ES-I3 (cell line): Measurements from ENCODE around the gene PDE3B.
A peak's percentile ranks its signal among the peaks of the same experiment; 100 is the strongest.

Experiments
- H3K36me3 ChIP-seq: 2 replicates; pipeline ENCODE4 v1.6.1; 2013; ENCODE audit warnings: mild to moderate bottlenecking, low read length, control low read depth, moderate library complexity; ENCODE audit not compliant: insufficient read depth
- H3K4me1 ChIP-seq: 2 replicates; pipeline ENCODE4 v1.6.1; 2013; ENCODE audit warnings: mild to moderate bottlenecking, control low read depth, low read length; ENCODE audit not compliant: insufficient read depth
- H3K9ac ChIP-seq: 2 replicates; pipeline ENCODE4 v1.6.1; 2013; ENCODE audit warnings: low read depth, mild to moderate bottlenecking, low read length, moderate library complexity
- H3K9me3 ChIP-seq: 2 replicates; pipeline ENCODE4 v1.6.1; 2013; ENCODE audit warnings: mild to moderate bottlenecking, low read length, moderate library complexity; ENCODE audit not compliant: control insufficient read depth, insufficient read depth

Gene PDE3B

GRCh38 chr11:14898906-14899305 lies 255.3 kb downstream of the PDE3B start:
- H3K36me3 ChIP-seq: no peaks in the 10 kb centered on the region
- peaks cover 14% of the 10 kb centered on the region for H3K4me1 ChIP-seq
- H3K9me3 ChIP-seq: no peaks in the 10 kb centered on the region
- no peak overlapping the region for H3K9ac ChIP-seq

GRCh38 chr11:14902650-14903350 lies 259.2 kb downstream of the PDE3B start:
- Histone ChIP-seq H3K36me3 (no peaks in the 10 kb centered on the region), H3K9me3 (no peaks in the 10 kb centered on the region), H3K9ac (no peak overlapping the region), H3K4me1 (no peaks in the 10 kb centered on the region)

GRCh38 chr11:14904745-14905103 lies 261.1 kb downstream of the PDE3B start:
- Histone ChIP-seq H3K9ac (peak overlapping the region; percentile 67), H3K9me3 (no peaks in the 10 kb centered on the region), H3K4me1 (no peaks in the 10 kb centered on the region), H3K36me3 (no peaks in the 10 kb centered on the region)

GRCh38 chr11:14905104-14906033 lies 261.8 kb downstream of the PDE3B start:
- Histone ChIP-seq H3K4me1 (no peaks in the 10 kb centered on the region), H3K9me3 (no peaks in the 10 kb centered on the region), H3K36me3 (no peaks in the 10 kb centered on the region), H3K9ac (peak overlapping the region; percentile 67)

GRCh38 chr11:14906578-14906977 lies 263.0 kb downstream of the PDE3B start:
- H3K36me3 ChIP-seq: no peaks in the 10 kb centered on the region
- peak overlapping the region; percentile 67; the same call in 1 of the 2 replicates for H3K9ac ChIP-seq
- no peaks in the 10 kb centered on the region for H3K9me3 ChIP-seq
- no peaks in the 10 kb centered on the region for H3K4me1 ChIP-seq

- Histone ChIP-seq H3K9ac (no peak overlapping the region), H3K9me3 (no peaks in the 10 kb centered on the region), H3K4me1 (no peaks in the 10 kb centered on the region), H3K36me3 (no peaks in the 10 kb centered on the region)
Measured at GRCh38 chr11:14906993-14907392, 263.4 kb downstream of the PDE3B start.

- H3K4me1 ChIP-seq: no peaks in the 10 kb centered on the region
- no peak overlapping the region for H3K9ac ChIP-seq
- no peaks in the 10 kb centered on the region for H3K36me3 ChIP-seq
- no peaks in the 10 kb centered on the region for H3K9me3 ChIP-seq
Measured at GRCh38 chr11:14907411-14908213, 264.0 kb downstream of the PDE3B start.

GRCh38 chr11:14908214-14908880 lies 264.7 kb downstream of the PDE3B start:
- Histone ChIP-seq H3K9ac (no peak overlapping the region), H3K4me1 (no peaks in the 10 kb centered on the region), H3K9me3 (no peaks in the 10 kb centered on the region), H3K36me3 (no peaks in the 10 kb centered on the region)

- Histone ChIP-seq H3K9ac (no peak overlapping the region), H3K4me1 (no peaks in the 10 kb centered on the region), H3K36me3 (no peaks in the 10 kb centered on the region), H3K9me3 (no peaks in the 10 kb centered on the region)
Measured at GRCh38 chr11:14914536-14914935, 270.9 kb downstream of the PDE3B start.

GRCh38 chr11:14916403-14916802 lies 272.8 kb downstream of the PDE3B start:
- Histone ChIP-seq H3K4me1 (no peaks in the 10 kb centered on the region), H3K9ac (no peak overlapping the region), H3K9me3 (no peaks in the 10 kb centered on the region), H3K36me3 (no peaks in the 10 kb centered on the region)
